GM18873 (cell line): Measurements from ENCODE around the gene ZPR1.
"Not testable (repeated sequence)": the region's sequence is repeated elsewhere in the genome, so short reads cannot be mapped to it uniquely, and the experiment has no call there.

Experiments used
- ATAC-seq: cut with Tn5 transposase; IDR thresholded peaks from one replicate; pipeline ENCODE4 v1.9.1; 2021; ENCODE audit warnings: mild to moderate bottlenecking, moderate library complexity, moderate number of reproducible peaks; ENCODE audit not compliant: unreplicated experiment, low FRiP score

The ZPR1 gene

DNA sequence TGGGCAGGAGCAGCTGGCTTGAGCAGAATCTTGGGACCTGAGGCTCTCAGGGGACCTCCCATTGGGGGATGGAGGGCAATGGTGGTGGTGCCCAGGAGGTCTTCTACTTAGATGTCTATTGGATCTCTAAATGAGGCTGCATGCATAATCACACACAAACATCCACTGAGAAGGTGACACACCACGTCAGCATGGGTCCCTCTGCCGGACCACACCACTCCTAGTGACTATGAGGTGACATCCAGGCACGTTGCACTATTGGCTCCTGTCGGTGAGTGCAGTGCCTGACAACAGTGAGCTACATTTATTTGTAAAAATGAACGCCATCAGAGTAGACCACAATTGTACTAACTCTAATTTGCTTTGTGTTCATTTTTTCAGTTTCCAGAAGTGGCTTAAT is 37.6 kb upstream of the ZPR1 start:
- no peak for ATAC-seq

GRCh38 chr11:116823031-116823843 is 35.4 kb upstream of the ZPR1 start, which contains the start of gene APOA4:
Gene APOA4 (minus strand): TSS chr11:116823304. CDS start chr11:116823191, 113 bp downstream.
- ATAC-seq: no peak

GRCh38 chr11:116822575-116822974 is 34.8 kb upstream of the ZPR1 start:
- ATAC-seq: no peak

DNA sequence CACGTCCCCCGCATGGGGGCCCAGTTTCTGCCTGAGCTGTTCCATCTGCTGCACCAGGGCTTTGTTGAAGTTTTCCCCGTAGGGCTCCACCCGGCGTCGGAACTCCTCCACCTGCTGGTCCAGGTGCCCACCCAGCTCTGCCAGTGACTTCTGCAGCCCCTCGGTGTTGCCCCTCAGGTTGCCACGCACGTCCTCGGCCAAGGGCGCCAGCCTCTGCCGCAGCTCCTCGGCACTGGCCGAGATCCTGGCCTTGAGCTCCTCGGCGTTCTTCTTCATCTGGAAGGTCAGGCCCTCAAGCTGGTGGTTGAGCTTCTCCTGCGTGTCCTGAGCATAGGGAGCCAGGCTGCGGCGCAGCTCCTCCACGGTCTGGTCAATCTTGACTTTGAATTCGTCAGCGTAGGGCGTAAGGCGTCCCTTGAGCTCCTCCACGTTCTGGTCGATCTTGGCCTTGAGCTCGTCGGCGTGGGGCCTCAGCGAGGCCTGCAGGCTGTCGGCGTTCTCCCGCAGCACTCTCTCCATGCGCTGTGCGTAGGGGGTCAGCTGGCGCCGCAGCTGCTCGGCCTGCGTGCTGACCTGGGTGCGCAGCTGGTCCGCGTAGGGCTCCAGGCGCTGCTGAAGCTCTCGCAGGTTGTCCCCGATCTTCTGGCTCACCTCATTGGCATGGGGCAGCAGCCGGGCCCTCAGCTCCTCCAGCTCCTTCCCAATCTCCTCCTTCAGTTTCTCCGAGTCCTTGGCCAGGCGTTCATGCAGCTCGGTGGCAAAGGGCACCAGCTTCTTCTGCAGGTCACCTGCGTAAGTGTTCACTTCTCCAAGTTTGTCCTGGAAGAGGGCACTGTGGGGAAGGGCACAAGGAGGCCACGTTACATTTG is 33.5 kb upstream of the ZPR1 start:
- ATAC-seq: no peak

DNA sequence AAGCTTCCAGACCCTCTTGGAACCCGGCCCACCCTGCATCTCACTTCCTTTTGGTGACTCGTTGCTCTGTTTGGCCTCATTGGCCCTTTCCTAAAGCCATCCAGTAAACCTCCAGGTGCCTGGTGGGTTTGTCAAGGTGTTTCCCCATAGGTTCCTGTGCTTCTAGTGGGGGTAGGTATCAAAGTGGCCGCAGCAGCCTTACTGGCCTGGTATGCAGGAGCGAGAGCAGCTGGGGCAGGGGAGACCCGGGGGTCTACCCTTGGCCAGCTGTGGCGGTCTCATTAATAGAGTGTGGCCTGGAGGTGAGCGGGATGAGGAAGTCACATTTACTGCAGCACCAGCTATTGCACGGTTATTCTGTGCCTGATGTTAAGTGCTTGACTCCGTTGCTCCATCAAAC is 31.2 kb upstream of the ZPR1 start:
- ATAC-seq: no peak

DNA sequence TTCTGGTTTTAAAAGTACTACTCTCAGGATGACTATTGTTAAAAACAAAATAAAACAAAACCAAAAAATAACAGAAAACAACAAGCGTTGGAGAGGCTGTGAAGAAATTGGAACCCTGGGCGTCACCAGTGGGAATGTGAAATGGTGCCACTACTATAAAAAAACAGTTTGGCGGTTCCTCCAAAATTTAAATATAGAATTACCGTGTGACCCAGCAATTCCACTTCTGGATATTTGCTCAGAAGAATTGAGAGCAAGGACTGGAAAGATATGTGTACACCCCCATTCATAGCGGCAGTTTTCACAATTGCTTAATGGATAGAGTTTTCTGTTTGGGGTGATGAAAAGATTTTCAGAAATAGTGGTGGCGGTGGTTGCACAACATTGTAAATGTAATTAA is 26.7 kb upstream of the ZPR1 start:
- no peak for ATAC-seq

- ATAC-seq: no peak
Observed at GRCh38 chr11:116813781-116814471, 26.1 kb upstream of the ZPR1 start.

DNA sequence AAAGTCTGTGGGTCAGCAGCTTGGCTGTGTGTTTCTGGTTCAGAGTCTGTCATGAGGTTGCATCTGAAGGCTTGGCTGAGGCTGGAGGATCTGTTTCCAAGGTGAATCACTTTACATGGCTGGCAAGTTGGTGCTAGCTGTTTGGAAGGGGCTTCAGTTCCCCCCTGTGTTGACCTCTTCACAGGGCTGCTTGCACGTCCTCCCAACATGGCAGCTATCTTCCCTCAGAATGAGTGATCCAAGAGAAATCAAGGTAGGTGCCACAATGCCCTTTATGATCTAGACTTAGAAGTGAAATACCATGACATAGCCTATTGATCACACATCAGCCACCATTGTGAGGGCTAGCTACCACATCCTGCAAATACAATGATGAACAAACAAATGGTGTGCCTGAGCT is 25.3 kb upstream of the ZPR1 start:
- ATAC-seq: no peak

- ATAC-seq: no peak
Observed at GRCh38 chr11:116812109-116812508, 24.3 kb upstream of the ZPR1 start.

DNA sequence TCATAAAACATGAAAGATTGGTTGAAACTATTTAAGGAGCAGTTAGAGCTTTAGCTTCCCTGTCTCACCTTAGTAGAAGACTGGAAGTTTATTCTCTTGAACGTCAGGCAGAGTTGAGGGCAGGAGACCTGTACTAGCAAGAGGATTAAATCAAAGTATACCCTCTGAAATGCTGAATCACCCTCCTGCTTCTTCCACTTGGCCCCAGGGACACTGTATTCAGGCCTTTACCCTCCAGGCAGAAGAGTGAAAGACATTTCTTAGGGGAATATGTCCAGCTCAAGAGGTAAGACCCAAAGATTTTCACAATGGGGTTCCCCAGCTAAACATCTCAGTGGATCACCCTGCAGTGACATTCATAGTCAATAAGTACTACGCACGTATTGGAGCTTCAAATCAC is 23.4 kb upstream of the ZPR1 start:
- ATAC-seq: no peak

- ATAC-seq: no peak
Observed at GRCh38 chr11:116808262-116809175, 20.7 kb upstream of the ZPR1 start.

- no peak for ATAC-seq
Observed at GRCh38 chr11:116807601-116808261, 19.9 kb upstream of the ZPR1 start.

DNA sequence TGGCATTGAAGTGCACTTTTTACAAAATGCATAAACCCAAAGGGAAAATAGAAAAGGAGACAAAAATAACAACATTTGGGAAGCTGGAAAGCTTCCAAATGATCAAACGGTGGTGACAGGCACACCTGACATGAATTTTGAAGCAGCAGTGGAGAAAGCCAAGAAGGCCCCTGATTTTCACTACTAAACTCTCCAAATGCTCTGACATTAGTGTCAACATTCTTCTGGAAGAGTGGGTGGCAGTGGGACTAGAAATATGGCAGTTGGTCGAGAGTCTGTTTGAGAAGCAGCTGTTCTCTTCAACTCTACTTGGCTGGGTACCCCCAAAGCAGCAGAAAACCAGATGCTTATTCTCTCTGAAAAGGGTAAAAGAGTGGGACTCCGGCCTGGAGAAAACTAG is 16.2 kb upstream of the ZPR1 start:
- no peak for ATAC-seq

GRCh38 chr11:116801662-116802061 is 13.8 kb upstream of the ZPR1 start:
- ATAC-seq: not testable (repeated sequence)

DNA sequence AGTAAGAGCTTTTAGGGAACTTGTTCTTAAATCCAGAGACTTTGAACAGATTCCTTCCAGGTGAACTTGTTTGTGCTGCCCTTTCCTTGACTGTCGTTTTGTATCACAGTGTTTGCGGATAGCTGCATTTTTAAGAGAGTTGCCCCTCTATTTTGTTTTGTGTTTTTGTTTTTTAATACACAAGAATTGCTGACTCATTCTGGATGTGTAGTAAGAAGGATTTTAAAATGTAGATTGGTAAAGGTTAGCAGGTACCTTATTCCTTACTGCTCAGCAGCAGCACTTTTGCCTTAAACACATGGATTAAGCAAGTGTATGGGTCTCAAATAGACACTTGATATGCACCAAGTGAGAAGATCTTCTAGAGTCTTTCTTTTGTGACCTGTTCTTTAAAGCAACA is 12.8 kb upstream of the ZPR1 start:
- ATAC-seq: no peak

- ATAC-seq: no peak
Observed at GRCh38 chr11:116798368-116798767, 10.5 kb upstream of the ZPR1 start.

DNA sequence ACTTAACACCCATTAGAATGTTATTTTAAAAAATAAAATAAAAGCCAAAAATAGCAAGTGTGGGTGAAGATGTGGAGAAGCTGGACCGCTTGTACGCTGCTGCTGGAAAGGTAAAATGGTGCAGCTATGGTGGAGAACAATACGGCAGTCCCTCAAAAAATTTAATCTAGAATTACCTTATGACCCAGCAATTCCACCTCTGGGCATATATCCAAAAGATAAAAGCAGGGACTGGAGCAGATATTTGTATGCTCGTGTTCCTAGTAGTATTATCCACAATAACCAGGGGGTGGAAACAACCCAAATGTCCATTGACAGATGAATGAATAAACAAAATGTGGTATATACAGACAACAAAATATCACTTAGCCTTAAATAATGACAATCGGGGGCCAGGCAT is 10.0 kb upstream of the ZPR1 start:
- no peak for ATAC-seq

DNA sequence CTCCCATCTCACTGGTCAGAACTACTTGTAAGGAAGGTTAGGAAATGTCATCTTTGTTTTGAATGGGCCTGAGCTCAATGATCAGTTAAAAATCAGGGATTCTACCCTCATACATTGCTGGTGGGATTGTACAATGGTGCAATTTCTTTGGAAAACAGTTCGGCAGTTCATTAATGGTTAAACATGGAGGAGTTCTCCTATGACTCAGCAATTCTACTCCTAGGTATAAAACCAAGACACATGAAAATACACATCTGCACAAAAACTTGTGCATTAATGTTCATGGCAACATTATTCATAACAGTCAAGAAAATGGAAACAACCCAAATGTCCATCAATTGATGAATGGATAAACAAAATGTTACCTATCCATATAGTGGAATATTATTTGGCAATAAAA is 8.7 kb upstream of the ZPR1 start:
- ATAC-seq: no peak

DNA sequence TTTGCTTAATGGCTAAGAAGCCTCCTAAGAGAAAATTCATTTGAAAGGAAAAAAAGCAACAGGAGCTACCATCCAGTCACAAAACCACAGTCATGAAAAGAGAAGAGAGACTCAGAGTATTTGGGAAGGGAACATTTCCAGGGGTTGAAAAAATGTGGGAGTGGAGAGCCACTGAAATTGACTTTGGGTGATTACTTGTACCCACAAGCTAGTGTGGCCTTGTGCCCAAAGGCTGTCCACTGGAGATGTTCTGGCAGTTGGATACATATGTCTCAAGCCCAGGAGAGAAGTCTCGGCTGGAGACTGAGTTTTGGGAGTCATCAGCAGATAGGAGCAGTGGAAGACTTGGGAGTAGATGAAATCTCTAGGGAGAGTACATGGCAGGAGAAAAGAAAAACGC is 7.0 kb upstream of the ZPR1 start:
- ATAC-seq: no peak

DNA sequence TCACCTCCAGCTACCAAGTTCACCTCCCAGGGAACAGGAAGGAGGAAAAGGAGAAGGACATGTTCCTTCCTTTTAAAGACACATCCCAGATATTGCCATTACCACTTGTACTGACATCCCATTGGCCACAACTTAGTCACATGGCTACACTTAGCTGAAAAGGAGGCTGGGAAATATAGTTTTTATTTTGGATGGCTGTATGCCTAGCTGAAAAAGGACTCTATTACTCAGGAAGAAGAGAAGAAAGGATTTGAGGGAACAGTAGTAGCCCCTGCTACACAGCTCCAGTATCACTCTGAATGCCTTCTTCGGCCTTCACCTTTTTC is 5.9 kb upstream of the ZPR1 start:
- no peak for ATAC-seq
